Measurements from ENCODE around the gene RABGEF1. TPM values are rescaled to one million over a fixed set of nuclear protein-coding genes. Genes with fewer than 3 reads are reported as not detected.

RABGEF1 gene
- total and polyA plus RNA-seq, 9 of the 15 experiments (the other 6 are each of a cell fraction or from before 2014, with no cell fraction given): 7.0 to 29.3 (median 20.5) TPM

DNA sequence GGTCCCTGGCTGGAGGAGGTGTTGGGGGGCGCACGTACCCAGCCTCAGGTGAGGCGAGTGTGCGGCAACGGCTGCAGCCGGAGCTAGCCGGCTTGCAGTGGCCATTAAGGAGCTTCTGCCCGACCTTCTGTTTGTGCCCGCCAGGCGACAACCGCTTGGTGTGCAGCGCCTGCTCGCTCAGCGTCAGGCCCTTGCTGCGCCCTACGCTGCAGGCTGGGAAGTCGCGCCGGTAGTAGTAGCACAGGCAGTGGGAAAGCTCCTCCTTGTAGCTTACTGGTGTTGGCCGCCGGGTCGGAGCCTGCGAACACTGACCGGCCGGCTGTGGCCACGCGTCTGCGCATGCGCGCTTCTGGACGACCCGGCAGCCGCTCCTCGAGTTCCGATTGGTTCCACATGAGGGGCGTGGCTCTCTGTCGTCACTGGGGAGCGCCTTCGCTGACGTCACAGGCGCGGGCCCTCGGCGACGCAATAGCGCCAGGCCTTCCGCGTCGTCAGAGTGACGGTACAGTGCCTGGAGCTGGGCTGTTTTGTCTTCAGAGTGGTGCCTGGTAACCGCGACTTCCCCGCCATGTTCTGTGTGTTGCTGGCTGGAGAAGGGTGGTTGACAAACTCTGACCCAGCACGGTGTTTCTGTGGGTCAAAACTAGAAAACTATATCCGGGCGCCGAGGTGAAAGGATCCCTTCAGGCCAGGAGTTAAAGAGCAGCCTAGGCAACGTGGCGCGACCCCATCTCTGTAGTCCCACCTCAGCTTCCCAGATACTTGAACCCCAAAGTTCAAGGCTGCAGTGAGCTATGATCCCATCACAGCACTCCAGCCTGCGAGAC, 104.2 kb downstream of the RABGEF1 start (continued):
- TF ChIP-seq, protein P1, sequence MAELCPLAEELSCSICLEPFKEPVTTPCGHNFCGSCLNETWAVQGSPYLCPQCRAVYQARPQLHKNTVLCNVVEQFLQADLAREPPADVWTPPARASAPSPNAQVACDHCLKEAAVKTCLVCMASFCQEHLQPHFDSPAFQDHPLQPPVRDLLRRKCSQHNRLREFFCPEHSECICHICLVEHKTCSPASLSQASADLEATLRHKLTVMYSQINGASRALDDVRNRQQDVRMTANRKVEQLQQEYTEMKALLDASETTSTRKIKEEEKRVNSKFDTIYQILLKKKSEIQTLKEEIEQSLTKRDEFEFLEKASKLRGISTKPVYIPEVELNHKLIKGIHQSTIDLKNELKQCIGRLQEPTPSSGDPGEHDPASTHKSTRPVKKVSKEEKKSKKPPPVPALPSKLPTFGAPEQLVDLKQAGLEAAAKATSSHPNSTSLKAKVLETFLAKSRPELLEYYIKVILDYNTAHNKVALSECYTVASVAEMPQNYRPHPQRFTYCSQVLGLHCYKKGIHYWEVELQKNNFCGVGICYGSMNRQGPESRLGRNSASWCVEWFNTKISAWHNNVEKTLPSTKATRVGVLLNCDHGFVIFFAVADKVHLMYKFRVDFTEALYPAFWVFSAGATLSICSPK (IDR thresholded peaks at IDR 0.05; ENCODE audit: borderline replicate concordance): no peak
- TF ChIP-seq PRMT5 (CRISPR knock-in tag; IDR thresholded peaks at IDR 0.05): no peak
- 0 out of 2 replicates have a peak, but pooled peaks have one; percentile 55 for TF ChIP-seq LCOR (CRISPR knock-in tag; IDR thresholded peaks at IDR 0.05)
- TF ChIP-seq TFAP4 (CRISPR knock-in tag; IDR thresholded peaks at IDR 0.05; ENCODE audit: borderline replicate concordance): peak; percentile 91
- no peak for TF ChIP-seq FOXA3 (CRISPR knock-in tag; conservative IDR thresholded peaks at IDR 0.05 in 1 of 2, IDR thresholded peaks at IDR 0.05 in 1 of 2)
- no peak for TF ChIP-seq ZNF586 (CRISPR knock-in tag; conservative IDR thresholded peaks at IDR 0.05)
- no peak for TF ChIP-seq HNRNPL (IDR thresholded peaks at IDR 0.05; ENCODE audit: low read depth, low read length)
- TF ChIP-seq ZNF512 (tag; IDR thresholded peaks at IDR 0.05): no peak
- no peak for TF ChIP-seq ZKSCAN3 (CRISPR knock-in tag; IDR thresholded peaks at IDR 0.05)
- TF ChIP-seq ZFPM2 (CRISPR knock-in tag; IDR thresholded peaks at IDR 0.05): no peak
- peak; percentile 8 for TF ChIP-seq SMARCE1 (IDR thresholded peaks at IDR 0.05)
- 0 out of 2 replicates have a peak, but pooled peaks have one; percentile 19 for TF ChIP-seq PTBP1 (IDR thresholded peaks at IDR 0.05; ENCODE audit: low read depth, low read length)
- TF ChIP-seq TSHZ1 (CRISPR knock-in tag; IDR thresholded peaks at IDR 0.05): no peak
- TF ChIP-seq SP2 (IDR thresholded peaks at IDR 0.05; ENCODE audit: extremely low read depth, low read depth, low read length, poor library complexity, severe bottlenecking): no peak
- no peak for TF ChIP-seq MTF1 (CRISPR knock-in tag; IDR thresholded peaks at IDR 0.05; ENCODE audit: borderline replicate concordance)
- no peak for TF ChIP-seq NR2F6 (CRISPR knock-in tag; IDR thresholded peaks at IDR 0.05)
- no peak for TF ChIP-seq ZNF445 (CRISPR knock-in tag; IDR thresholded peaks at IDR 0.05; ENCODE audit: low read depth)
- peak; percentile 73 for TF ChIP-seq NFYB (IDR thresholded peaks at IDR 0.05; ENCODE audit: extremely low read depth, insufficient read length)
- TF ChIP-seq PURB (CRISPR knock-in tag; IDR thresholded peaks at IDR 0.05; ENCODE audit: low read depth): no peak
- peak; percentile 100 for TF ChIP-seq SP1 (CRISPR knock-in tag; IDR thresholded peaks at IDR 0.05)
